ENCODE measurements around the gene CDKN2C. TPM values are rescaled to one million over a fixed set of nuclear protein-coding genes. Genes with fewer than 3 reads are reported as not detected.
"Not testable (repeated sequence)": the region's sequence is repeated elsewhere in the genome, so short reads cannot be mapped to it uniquely, and the experiment has no call there.

The CDKN2C gene
- total and polyA plus RNA-seq, 2 donors (not counting 3 experiments of a cell fraction or from before 2014, with no cell fraction given): 12.8 to 19.8 TPM

- H3K27me3 ChIP-seq (ENCODE audit: control insufficient read depth in 2 of 2, insufficient read depth in 2 of 2, low read length in 2 of 2): no peaks in the 10 kb centered on the region
- no peaks in the 10 kb centered on the region for H3K4me1 ChIP-seq (ENCODE audit: control insufficient read depth, extremely low read depth, insufficient read depth, low read length)
- dilution Hi-C loops (cut with MboI; ENCODE audit: extremely low pct_ligation_motif_present, low sequenced_read_pairs): no loop called here
- BruUV-seq (replicated peaks): no TSS peak
- H3K27ac ChIP-seq (ENCODE audit: insufficient read depth, low read depth, low read length): no peak overlapping the region
- no peaks in the 10 kb centered on the region for H4K20me1 ChIP-seq (replicated peaks; ENCODE audit: control insufficient read depth, extremely low read depth, insufficient read depth, low read length)
- ChIA-PET CTCF (no interaction called here), POLR2A (no interaction called here)
- no peak overlapping the region for H3K4me2 ChIP-seq (ENCODE audit: insufficient read depth, low read length)
- no peaks in the 10 kb centered on the region for H3K9me1 ChIP-seq (replicated peaks; ENCODE audit: control insufficient read depth, extremely low read depth, insufficient read depth, low read length)
- no peaks in the 10 kb centered on the region for H3K79me2 ChIP-seq (ENCODE audit: control insufficient read depth, insufficient read depth, low read length)
- TF ChIP-seq POLR2A (IDR thresholded peaks at IDR 0.05; ENCODE audit: low read depth, low read length) (no peak), EZH2 (IDR thresholded peaks at IDR 0.05; ENCODE audit: borderline replicate concordance, low read depth, low read length, severe bottlenecking) (no peak), POLR2AphosphoS5 (IDR thresholded peaks at IDR 0.05; ENCODE audit: insufficient read depth, low read depth, low read length) (no peak), CTCF (IDR thresholded peaks at IDR 0.05; ENCODE audit: extremely low read depth in 1 of 2, insufficient read depth in 1 of 2, low read depth in 1 of 2, low read length in 2 of 2) (no peak), GATA2 (IDR thresholded peaks at IDR 0.05; ENCODE audit: insufficient read depth, insufficient read length, low read depth, low read length) (no peak), MYC (IDR thresholded peaks at IDR 0.05; ENCODE audit: low read depth, low read length) (no peak), FOS (IDR thresholded peaks at IDR 0.05; ENCODE audit: borderline replicate concordance, insufficient read depth, low read length) (no peak)
- TF ChIP-seq, protein P1, sequence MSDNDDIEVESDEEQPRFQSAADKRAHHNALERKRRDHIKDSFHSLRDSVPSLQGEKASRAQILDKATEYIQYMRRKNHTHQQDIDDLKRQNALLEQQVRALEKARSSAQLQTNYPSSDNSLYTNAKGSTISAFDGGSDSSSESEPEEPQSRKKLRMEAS (IDR thresholded peaks at IDR 0.05; ENCODE audit: insufficient read depth, insufficient read length): no peak
- FAIRE-seq (no peak), DNase-seq (ENCODE audit: low read depth, low spot score) (no peak)
- H3K36me3 ChIP-seq (ENCODE audit: control insufficient read depth in 2 of 2, extremely low read depth in 1 of 2, insufficient read depth in 2 of 2, low read length in 2 of 2): no peaks in the 10 kb centered on the region
- intact Hi-C loops (cut with micrococcal nuclease): no loop called here
- no peak overlapping the region for H2AFZ ChIP-seq (ENCODE audit: low read depth, low read length)
- no peak overlapping the region for H3K4me3 ChIP-seq (replicated peaks in 1 of 3; ENCODE audit: insufficient read depth in 1 of 3, low read depth in 1 of 3, low read length in 3 of 3)
- H3K9me3 ChIP-seq (replicated peaks; ENCODE audit: control insufficient read depth, insufficient read depth, low read length): no peaks in the 10 kb centered on the region
- no peak overlapping the region for H3K9ac ChIP-seq (replicated peaks; ENCODE audit: extremely low read depth, insufficient read depth, low read length)
Measured at GRCh38 chr1:51002516-51002915, 32.5 kb downstream of the CDKN2C start.

DNA sequence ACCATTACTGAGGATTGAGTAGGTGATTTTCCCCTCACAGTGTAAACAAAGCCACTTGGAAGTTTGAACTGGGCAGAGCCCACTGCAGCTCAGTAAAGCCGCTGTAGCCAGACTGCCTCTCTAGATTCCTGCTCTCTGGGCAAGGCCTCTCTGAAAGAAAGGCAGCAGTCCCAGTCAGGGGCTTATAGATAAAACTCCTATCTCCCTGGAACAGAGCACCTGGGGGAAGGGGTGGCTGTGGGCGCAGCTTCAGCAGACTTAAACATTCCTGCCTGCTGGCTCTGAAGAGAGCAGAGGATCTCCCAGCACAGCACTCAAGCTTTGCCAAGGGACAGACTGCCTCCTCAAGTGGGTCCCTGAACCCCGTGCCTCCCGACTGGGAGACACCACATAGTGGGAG lies 35.5 kb downstream of the CDKN2C start:
- POLR2A ChIA-PET; H3K9me3 ChIP-seq (replicated peaks; ENCODE audit: control insufficient read depth, insufficient read depth, low read length); H3K4me1 ChIP-seq (ENCODE audit: control insufficient read depth, extremely low read depth, insufficient read depth, low read length); H4K20me1 ChIP-seq (replicated peaks; ENCODE audit: control insufficient read depth, extremely low read depth, insufficient read depth, low read length); H3K79me2 ChIP-seq (ENCODE audit: control insufficient read depth, insufficient read depth, low read length); H3K9ac ChIP-seq (replicated peaks; ENCODE audit: extremely low read depth, insufficient read depth, low read length); H3K36me3 ChIP-seq (ENCODE audit: control insufficient read depth in 2 of 2, extremely low read depth in 1 of 2, insufficient read depth in 2 of 2, low read length in 2 of 2); dilution Hi-C loops (cut with MboI; ENCODE audit: extremely low pct_ligation_motif_present, low sequenced_read_pairs); FAIRE-seq; H3K4me2 ChIP-seq (ENCODE audit: insufficient read depth, low read length); H3K9me1 ChIP-seq (replicated peaks; ENCODE audit: control insufficient read depth, extremely low read depth, insufficient read depth, low read length); CTCF ChIA-PET; H2AFZ ChIP-seq (ENCODE audit: low read depth, low read length); BruUV-seq (replicated peaks); H3K4me3 ChIP-seq (replicated peaks in 1 of 3; ENCODE audit: insufficient read depth in 1 of 3, low read depth in 1 of 3, low read length in 3 of 3); H3K27me3 ChIP-seq (ENCODE audit: control insufficient read depth in 2 of 2, insufficient read depth in 2 of 2, low read length in 2 of 2); DNase-seq (ENCODE audit: low read depth, low spot score); H3K27ac ChIP-seq (ENCODE audit: insufficient read depth, low read depth, low read length); intact Hi-C loops (cut with micrococcal nuclease): not testable (repeated sequence)
